ENCODE measurements around the gene OCA2.

Gene OCA2

DNA sequence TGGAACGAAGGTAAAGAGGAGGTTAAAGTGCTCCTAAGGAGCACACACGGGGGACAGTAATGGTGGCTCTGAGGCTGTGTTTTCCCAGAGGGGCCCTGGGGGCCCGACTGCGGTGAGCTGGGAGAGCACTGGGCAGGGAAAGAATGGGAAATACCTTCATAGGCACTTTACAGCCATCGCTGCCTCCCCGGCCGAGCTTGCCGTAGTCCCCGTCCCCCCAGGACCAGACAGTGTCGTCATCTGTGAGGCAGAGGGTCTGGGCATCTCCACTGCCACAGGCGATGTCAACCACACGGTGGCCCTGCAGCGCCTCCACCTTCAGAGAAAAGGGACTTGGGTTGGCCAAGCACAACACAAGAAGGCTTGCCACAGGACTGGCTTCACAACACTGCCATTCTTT is 32.8 kb upstream of the OCA2 start:
- H4K20me1 ChIP-seq (ENCODE audit: insufficient read depth, low read length, poor library complexity, severe bottlenecking): no peaks in the 10 kb centered on the region
- no peaks in the 10 kb centered on the region for H3K9me3 ChIP-seq (ENCODE audit: insufficient read depth, low read depth, low read length)
- H3K36me3 ChIP-seq (ENCODE audit: insufficient read depth, low read length): peaks cover 57% of the 10 kb centered on the region; the same call in 1 of the 2 replicates
- H3K4me2 ChIP-seq (ENCODE audit: low read depth, low read length, poor library complexity, severe bottlenecking): no peak overlapping the region
- peaks cover 11% of the 10 kb centered on the region for H3K4me1 ChIP-seq (ENCODE audit: insufficient read depth, low read length, poor library complexity, severe bottlenecking)
- no peak overlapping the region for H2AFZ ChIP-seq (ENCODE audit: low read length)
- H3K79me2 ChIP-seq (ENCODE audit: insufficient read depth, low read length): no peaks in the 10 kb centered on the region
- no peaks in the 10 kb centered on the region for H3K27me3 ChIP-seq (ENCODE audit: insufficient read depth, low read length, poor library complexity, severe bottlenecking)
- no peak for TF ChIP-seq EZH2phosphoT487 (IDR thresholded peaks at IDR 0.05; ENCODE audit: borderline replicate concordance)
- TF ChIP-seq, protein P1, sequence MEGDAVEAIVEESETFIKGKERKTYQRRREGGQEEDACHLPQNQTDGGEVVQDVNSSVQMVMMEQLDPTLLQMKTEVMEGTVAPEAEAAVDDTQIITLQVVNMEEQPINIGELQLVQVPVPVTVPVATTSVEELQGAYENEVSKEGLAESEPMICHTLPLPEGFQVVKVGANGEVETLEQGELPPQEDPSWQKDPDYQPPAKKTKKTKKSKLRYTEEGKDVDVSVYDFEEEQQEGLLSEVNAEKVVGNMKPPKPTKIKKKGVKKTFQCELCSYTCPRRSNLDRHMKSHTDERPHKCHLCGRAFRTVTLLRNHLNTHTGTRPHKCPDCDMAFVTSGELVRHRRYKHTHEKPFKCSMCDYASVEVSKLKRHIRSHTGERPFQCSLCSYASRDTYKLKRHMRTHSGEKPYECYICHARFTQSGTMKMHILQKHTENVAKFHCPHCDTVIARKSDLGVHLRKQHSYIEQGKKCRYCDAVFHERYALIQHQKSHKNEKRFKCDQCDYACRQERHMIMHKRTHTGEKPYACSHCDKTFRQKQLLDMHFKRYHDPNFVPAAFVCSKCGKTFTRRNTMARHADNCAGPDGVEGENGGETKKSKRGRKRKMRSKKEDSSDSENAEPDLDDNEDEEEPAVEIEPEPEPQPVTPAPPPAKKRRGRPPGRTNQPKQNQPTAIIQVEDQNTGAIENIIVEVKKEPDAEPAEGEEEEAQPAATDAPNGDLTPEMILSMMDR (conservative IDR thresholded peaks at IDR 0.05; ENCODE audit: low read length): no peak
- H3K9ac ChIP-seq (ENCODE audit: low read depth, low read length, poor library complexity, severe bottlenecking): no peak overlapping the region
- no peaks in the 10 kb centered on the region for H3K9me2 ChIP-seq (replicated peaks; ENCODE audit: low read depth, low read length)
- no peak overlapping the region for H3K4me3 ChIP-seq (ENCODE audit: low read length, poor library complexity, severe bottlenecking)
- no peaks in the 10 kb centered on the region for H3F3A ChIP-seq (ENCODE audit: low read depth)

- H3K79me2 ChIP-seq (ENCODE audit: insufficient read depth, low read length): no peaks in the 10 kb centered on the region
- no peaks in the 10 kb centered on the region for H3K27me3 ChIP-seq (ENCODE audit: insufficient read depth, low read length, poor library complexity, severe bottlenecking)
- TF ChIP-seq, protein P1 (conservative IDR thresholded peaks at IDR 0.05; ENCODE audit: low read length): no peak
- no peak for TF ChIP-seq EZH2phosphoT487 (IDR thresholded peaks at IDR 0.05; ENCODE audit: borderline replicate concordance)
- H4K20me1 ChIP-seq (ENCODE audit: insufficient read depth, low read length, poor library complexity, severe bottlenecking): no peaks in the 10 kb centered on the region
- H2AFZ ChIP-seq (ENCODE audit: low read length): no peak overlapping the region
- H3K9ac ChIP-seq (ENCODE audit: low read depth, low read length, poor library complexity, severe bottlenecking): no peak overlapping the region
- no peaks in the 10 kb centered on the region for H3F3A ChIP-seq (ENCODE audit: low read depth)
- no peaks in the 10 kb centered on the region for H3K9me2 ChIP-seq (replicated peaks; ENCODE audit: low read depth, low read length)
- no peaks in the 10 kb centered on the region for H3K9me3 ChIP-seq (ENCODE audit: insufficient read depth, low read depth, low read length)
- no peak overlapping the region for H3K4me3 ChIP-seq (ENCODE audit: low read length, poor library complexity, severe bottlenecking)
- H3K4me2 ChIP-seq (ENCODE audit: low read depth, low read length, poor library complexity, severe bottlenecking): no peak overlapping the region
- peaks cover 59% of the 10 kb centered on the region; the same call in 1 of the 2 replicates for H3K36me3 ChIP-seq (ENCODE audit: insufficient read depth, low read length)
- peaks cover 6% of the 10 kb centered on the region for H3K4me1 ChIP-seq (ENCODE audit: insufficient read depth, low read length, poor library complexity, severe bottlenecking)
These were observed 32.3 kb upstream of the OCA2 start for GRCh38 chr15:28131400-28131799.

DNA sequence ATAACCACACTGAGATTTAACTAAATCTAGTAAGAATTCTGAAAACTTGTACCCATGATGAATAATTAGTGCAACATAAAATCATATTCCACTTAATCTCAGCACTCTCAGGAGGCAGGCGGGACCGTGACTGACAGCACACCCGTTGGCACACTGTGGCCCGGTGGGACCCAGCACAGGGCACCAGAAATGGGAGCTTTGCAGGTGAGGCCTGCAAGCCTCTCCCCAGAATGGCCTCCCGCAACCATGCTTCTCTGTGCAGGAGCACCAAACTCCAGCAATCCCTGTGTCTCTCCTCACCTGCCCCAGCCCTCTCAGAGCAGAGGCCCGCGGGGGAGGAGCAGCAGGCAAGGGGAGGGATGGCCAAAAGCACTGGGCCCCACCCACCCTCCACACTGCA is 31.5 kb upstream of the OCA2 start:
- Histone ChIP-seq H3K9ac (ENCODE audit: low read depth, low read length, poor library complexity, severe bottlenecking) (no peak overlapping the region), H3K4me3 (ENCODE audit: low read length, poor library complexity, severe bottlenecking) (no peak overlapping the region), H3K9me2 (replicated peaks; ENCODE audit: low read depth, low read length) (no peaks in the 10 kb centered on the region), H3K9me3 (ENCODE audit: insufficient read depth, low read depth, low read length) (no peaks in the 10 kb centered on the region), H3K4me1 (ENCODE audit: insufficient read depth, low read length, poor library complexity, severe bottlenecking) (no peaks in the 10 kb centered on the region), H3K4me2 (ENCODE audit: low read depth, low read length, poor library complexity, severe bottlenecking) (no peak overlapping the region), H3K79me2 (ENCODE audit: insufficient read depth, low read length) (no peaks in the 10 kb centered on the region), H2AFZ (ENCODE audit: low read length) (no peak overlapping the region), H3F3A (ENCODE audit: low read depth) (no peaks in the 10 kb centered on the region), H3K27me3 (ENCODE audit: insufficient read depth, low read length, poor library complexity, severe bottlenecking) (no peaks in the 10 kb centered on the region), H4K20me1 (ENCODE audit: insufficient read depth, low read length, poor library complexity, severe bottlenecking) (no peaks in the 10 kb centered on the region), H3K36me3 (ENCODE audit: insufficient read depth, low read length) (peaks cover 59% of the 10 kb centered on the region; the same call in 1 of the 2 replicates)
- no peak for TF ChIP-seq EZH2phosphoT487 (IDR thresholded peaks at IDR 0.05; ENCODE audit: borderline replicate concordance)
- TF ChIP-seq, protein P1 (conservative IDR thresholded peaks at IDR 0.05; ENCODE audit: low read length): no peak

Data from Loucy (cell line).